Activated gamma-delta T cell treated with Interleukin-2 at 50 U/mL for 16 hours (primary cell): Measurements from ENCODE around the gene CAB39L.
"Not testable (repeated sequence)": the region's sequence is repeated elsewhere in the genome, so short reads cannot be mapped to it uniquely, and the experiment has no call there.

Experiments used
- DNase-seq: peaks from one replicate; pipeline ENCODE4 v3.0.0-alpha.2; 2020

CAB39L gene

GRCh38 chr13:49305792-49306425 is 138.0 kb downstream of the CAB39L start:
- no peak for DNase-seq

- DNase-seq, result no peak
Measured at GRCh38 chr13:49304763-49305700, 138.8 kb downstream of the CAB39L start.

DNA sequence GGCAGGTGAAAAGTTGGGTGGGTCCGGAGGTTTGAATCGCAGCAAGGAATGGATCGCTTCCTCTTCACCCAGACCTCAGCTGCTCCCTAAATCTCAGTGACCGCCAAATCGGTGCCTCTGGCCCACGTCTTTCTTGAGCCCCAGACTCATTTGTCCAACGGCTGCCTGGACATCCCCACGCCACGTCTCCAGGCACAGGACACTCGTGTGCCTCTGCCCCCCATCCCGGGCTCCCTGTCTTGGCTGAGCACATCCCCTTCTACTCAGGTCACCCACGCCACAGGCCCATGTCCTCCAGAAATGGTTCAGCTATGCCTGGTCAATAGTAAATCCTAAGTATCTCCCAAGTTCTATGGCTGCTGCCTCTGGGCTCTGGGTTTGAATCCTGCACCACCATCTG is 139.5 kb downstream of the CAB39L start:
- DNase-seq, result no peak

- DNase-seq, result no peak
Measured at GRCh38 chr13:49303533-49304252, 140.2 kb downstream of the CAB39L start.

DNA sequence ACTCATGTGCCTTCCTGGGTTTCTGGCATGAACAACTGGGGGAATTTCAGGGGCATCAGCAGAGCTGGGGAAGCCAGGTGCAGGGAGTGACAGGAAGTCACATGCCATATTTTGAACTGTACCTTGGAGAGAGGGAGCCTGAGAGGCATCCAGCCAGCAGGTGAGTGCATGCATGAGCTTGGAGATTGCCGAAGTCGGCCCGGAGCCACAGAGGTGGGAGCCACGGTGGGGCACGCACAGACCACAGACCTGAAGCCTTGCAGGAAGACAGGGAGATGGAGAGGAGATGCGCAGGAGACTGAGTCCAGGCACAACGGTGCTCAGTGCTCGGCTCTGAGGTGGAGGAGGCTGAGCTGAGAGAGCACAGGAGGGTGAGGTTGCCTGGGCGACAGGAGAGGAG is 141.0 kb downstream of the CAB39L start:
- DNase-seq, result no peak

- DNase-seq, result no peak
Measured at GRCh38 chr13:49302222-49302621, 141.6 kb downstream of the CAB39L start.

- peak; percentile 56 for DNase-seq
Measured at GRCh38 chr13:49300739-49301589, 142.9 kb downstream of the CAB39L start.

DNA sequence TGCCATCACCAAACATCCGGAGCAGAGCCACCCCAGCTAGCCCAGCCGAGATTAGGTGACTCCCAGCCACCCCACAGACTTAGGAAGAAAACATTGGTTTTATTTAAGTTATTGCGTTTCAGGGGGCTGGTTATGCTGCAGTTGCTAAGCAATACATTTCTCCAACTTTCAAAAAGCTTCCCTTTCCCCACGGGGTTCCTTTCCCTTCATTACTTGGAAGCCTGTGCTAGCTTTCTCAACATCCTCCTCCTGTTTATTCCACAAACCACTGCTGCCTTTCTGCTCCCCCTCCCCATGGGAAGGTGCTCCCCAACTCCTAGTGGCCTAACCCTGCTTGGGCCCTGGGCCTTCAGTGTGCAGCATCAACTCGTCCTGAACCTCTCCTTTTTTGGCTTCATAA is 143.6 kb downstream of the CAB39L start:
- DNase-seq, result no peak

DNA sequence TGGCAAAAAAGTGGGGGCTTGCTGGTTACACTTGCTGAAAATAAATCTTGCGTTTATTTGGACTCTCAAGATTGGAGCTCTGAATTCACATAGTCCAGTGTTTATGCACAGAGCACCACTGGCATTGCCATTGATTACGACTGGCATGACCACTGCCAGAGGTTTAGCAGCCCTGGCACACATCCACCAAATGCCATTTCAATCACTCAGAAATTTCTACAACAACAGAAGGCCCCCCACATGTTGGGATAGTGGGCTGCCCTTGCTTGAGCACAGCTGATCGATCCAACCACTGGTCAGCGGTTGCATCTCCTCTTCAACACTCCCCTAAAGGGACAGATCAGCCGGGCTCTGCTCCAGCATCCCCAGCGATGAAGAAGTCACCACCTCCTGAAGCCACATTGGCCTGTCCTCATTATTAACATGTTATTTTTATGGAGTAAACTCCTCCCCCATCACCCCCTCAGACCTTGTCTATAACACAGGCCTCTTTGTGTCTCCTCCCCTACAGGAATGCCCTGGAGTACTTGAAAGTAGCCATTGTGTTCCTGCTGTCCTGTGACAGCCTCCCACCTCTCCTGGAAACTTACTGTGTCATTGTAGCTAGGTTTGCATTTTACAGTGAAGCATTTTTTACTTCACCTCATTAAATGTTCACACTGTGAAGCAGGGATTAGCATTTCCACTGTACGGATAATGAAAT is 144.8 kb downstream of the CAB39L start:
- no peak for DNase-seq

- no peak for DNase-seq
Measured at GRCh38 chr13:49298416-49298815, 145.4 kb downstream of the CAB39L start.

DNA sequence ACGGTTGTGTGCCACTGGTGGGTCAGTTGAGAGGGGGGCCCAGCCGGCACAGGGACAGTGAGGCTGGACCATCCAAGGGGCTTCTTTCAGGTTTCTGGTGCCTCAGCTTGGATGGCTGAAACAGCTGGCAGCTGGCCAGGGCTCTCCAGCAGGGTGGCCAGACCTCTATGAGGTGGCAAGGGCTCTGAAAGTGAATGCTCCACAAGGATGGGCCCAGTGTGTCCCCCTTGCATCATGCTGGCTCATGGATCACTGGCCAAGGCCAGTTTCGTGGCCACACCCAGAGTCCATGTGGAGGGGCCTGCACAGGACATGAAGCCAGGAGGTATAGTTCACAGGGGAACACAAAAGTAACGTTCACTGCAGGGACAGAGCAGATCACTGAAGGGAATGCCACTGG is 146.5 kb downstream of the CAB39L start:
- DNase-seq, result no peak

DNA sequence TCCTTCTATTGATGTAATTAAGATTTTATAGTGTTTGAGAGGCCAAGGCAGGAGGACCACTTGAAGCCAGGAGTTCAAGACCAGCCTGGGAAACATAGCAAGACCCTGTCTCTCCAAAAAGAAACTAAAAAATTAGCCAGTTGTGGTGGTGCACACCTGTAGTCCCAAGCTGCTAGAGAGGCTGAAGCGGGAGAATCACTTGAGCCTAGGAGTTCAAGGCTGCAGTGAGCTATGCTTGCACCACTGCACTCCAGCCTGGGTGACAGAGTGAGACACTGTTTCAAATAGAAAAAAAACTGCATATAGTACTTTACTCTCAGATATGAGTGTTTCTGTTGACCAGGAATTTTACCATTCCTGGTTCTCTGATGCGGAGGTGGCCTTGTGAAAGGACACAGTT is 147.2 kb downstream of the CAB39L start:
- DNase-seq, result no peak

GRCh38 chr13:49295244-49295643 is 148.6 kb downstream of the CAB39L start:
- DNase-seq, result no peak

DNA sequence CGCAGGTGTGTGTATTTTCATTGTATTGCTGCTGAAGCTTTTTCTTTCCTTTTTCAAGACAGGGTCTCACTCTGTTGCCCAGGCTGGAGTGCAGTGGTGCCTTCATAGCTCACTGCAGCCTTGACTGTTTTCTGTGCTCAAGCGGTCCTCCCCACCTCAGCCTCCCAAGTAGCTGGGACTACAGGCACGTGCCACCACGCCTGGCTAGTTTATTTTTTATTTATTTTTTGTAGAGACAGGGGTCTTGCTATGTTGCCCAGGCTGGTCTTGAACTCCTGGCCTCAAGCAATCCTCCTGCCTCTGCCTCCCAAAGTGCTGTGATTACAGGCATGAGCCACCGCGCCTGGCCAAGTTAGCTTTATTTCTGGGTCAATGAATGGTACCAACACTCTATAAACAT is 149.1 kb downstream of the CAB39L start:
- not testable (repeated sequence) for DNase-seq

- DNase-seq, result no peak
Measured at GRCh38 chr13:49292742-49293486, 150.9 kb downstream of the CAB39L start.

GRCh38 chr13:49288458-49288857 is 155.4 kb downstream of the CAB39L start:
- DNase-seq, result no peak

DNA sequence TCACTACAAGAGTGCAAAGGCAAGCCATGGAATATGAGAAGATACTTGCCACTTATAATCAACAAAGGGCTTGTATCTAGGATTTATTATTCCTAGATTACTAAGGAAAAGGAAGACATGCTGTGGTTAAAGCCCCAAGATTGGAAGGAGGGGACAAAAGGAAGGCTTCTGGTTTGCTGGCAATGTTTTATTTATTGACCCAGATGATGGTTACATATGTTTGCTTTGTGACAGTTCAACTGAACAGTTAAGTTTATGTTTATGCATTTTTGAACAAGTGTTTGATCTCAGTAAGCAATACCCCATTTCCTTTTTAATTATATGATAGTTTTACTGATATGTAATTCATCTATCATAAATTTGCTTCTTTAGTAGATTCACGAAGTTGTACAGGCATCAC is 155.9 kb downstream of the CAB39L start:
- no peak for DNase-seq

DNA sequence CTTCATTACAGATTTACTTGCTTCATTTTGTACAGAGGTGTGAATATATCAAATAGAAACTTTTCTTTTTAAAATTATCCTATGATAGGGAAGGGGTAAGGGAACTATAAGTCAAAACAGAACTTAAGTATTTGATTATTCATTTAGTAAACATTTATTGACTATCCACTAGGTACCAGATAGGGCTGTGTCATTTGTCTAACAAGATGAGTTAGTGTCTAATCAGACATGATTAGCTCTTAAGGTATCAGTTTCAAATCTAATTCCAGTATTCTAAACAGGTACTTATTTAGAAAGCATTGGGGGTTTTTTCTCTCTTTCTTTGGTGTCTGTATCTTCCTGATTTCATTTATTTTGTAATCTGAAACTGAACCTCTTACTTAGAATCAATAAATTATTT is 164.0 kb downstream of the CAB39L start:
- DNase-seq, result no peak

- no peak for DNase-seq
Measured at GRCh38 chr13:49279112-49279511, 164.8 kb downstream of the CAB39L start.

DNA sequence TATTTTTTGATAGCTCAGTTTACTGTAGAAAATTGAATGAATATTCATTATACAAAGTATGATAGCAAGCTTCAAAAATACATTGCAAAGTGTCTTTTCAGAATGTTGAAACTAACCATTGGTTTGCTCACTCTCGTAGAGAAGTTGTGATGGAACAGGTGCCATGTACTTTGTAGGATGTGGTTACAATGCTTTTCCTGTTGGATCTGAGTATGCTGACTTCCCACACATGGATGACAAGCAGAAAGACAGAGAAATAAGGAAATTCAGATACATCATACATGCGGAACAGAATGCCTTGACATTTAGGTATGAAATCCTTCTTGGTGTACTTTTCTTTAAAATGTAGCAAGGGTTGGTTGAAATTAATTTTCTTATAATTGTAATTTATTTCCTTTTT is 165.7 kb downstream of the CAB39L start:
- DNase-seq, result no peak

DNA sequence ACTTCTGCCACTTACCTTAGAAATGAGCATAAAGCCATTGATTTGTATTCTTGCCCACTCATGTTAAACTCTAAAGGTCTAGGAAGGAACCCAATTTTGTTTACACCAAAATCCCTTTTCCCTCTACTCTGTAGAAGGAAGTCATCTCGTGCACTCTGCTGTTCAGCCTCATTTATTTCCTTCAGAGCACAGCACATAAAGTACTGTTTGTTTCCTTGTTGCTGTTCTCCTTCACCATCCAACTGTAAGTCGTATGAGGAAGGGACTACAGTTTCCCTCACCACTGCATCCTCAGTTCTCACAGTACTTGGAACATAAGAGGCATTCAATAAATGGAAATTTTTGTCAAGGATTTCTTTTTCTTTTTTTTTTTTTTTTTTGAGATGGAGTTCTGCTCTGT is 171.6 kb downstream of the CAB39L start:
- no peak for DNase-seq
